ENCODE data around the gene CARD11. TPM values are rescaled to one million over a fixed set of nuclear protein-coding genes. Genes with fewer than 3 reads are reported as not detected.

CARD11 gene
- polyA plus RNA-seq, 4 donors = 0.67 to 5.4 (median 3.2) TPM

DNA sequence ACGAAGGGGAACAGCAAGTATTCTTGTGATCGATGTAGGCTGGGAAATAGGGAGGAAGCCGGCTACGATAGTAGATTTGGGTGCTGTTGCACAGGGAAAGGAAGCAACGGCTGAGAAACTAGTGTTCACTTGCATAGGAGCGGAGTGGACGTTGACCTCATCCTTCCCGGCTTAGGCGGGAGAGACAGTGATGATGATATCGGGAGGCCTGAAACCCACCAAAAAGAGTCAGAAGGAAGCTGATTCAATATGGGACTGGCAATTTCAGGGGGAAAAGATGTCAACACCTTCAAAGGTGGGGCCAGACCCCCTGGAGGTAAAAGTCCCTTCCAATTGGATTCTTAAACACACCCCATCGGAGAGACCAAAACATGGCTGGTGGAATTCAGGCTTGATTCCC is 61.3 kb downstream of the CARD11 start:
- 34 to 73% (median 55%) methylated on average over 11 of the region's 11 CpGs for WGBS, 3 donors
- H3K4me1 ChIP-seq (ENCODE audit: control insufficient read depth in 3 of 3, insufficient read depth in 2 of 3, low read depth in 1 of 3, low read length in 2 of 3) = peaks cover 3 to 8% (median 3%) of the 10 kb centered on the region in 3 donors
- H3K36me3 ChIP-seq (ENCODE audit: control insufficient read depth in 3 of 3, insufficient read depth in 2 of 3, low read depth in 1 of 3, low read length in 3 of 3) = no peaks in the 10 kb centered on the region
- no peaks in the 10 kb centered on the region for H3K27me3 ChIP-seq (ENCODE audit: control insufficient read depth in 3 of 3, insufficient read depth in 3 of 3, low read length in 3 of 3)
- no peak overlapping the region for H3K4me3 ChIP-seq (ENCODE audit: low read depth in 1 of 3, low read length in 3 of 3)
- DNase-seq (peak; percentile 16 to 22), FAIRE-seq (no peak)
- H3K9me3 ChIP-seq (ENCODE audit: control insufficient read depth in 2 of 2, insufficient read depth in 1 of 2, low read depth in 1 of 2, low read length in 1 of 2) = no peaks in the 10 kb centered on the region
- no peak overlapping the region for H3K27ac ChIP-seq (ENCODE audit: low read depth in 1 of 3, low read length in 2 of 3)

DNA sequence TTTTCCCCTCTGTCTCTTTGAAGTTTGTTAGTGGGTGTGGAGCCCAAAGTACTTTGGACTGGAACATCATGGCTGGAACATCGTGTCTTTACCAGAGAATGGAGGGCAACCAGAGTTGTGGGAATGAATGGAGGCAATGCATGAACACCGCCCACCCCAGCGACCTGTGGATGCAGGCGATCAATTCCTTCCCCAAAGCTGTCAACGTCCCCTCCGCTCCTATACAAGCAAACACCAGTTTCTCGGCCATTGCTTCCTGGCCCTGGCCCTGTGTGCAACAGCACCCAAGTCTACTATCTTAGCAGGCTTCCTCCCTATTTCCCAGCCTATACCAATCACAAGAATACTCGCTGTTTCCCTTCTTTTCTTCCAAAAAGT is 62.6 kb downstream of the CARD11 start:
- H3K27me3 ChIP-seq (ENCODE audit: control insufficient read depth in 3 of 3, insufficient read depth in 3 of 3, low read length in 3 of 3) = no peaks in the 10 kb centered on the region
- no peak overlapping the region for H3K4me3 ChIP-seq (ENCODE audit: low read depth in 1 of 3, low read length in 3 of 3)
- H3K4me1 ChIP-seq (ENCODE audit: control insufficient read depth in 3 of 3, insufficient read depth in 2 of 3, low read depth in 1 of 3, low read length in 2 of 3) = peaks cover 3 to 8% (median 3%) of the 10 kb centered on the region in 3 donors
- 84 to 92% (median 87%) methylated on average over 8 of the region's 8 CpGs for WGBS, 3 donors
- no peaks in the 10 kb centered on the region for H3K9me3 ChIP-seq (ENCODE audit: control insufficient read depth in 2 of 2, insufficient read depth in 1 of 2, low read depth in 1 of 2, low read length in 1 of 2)
- FAIRE-seq (no peak), DNase-seq (no peak)
- H3K27ac ChIP-seq (ENCODE audit: low read depth in 1 of 3, low read length in 2 of 3) = no peak overlapping the region
- no peaks in the 10 kb centered on the region for H3K36me3 ChIP-seq (ENCODE audit: control insufficient read depth in 3 of 3, insufficient read depth in 2 of 3, low read depth in 1 of 3, low read length in 3 of 3)

DNA sequence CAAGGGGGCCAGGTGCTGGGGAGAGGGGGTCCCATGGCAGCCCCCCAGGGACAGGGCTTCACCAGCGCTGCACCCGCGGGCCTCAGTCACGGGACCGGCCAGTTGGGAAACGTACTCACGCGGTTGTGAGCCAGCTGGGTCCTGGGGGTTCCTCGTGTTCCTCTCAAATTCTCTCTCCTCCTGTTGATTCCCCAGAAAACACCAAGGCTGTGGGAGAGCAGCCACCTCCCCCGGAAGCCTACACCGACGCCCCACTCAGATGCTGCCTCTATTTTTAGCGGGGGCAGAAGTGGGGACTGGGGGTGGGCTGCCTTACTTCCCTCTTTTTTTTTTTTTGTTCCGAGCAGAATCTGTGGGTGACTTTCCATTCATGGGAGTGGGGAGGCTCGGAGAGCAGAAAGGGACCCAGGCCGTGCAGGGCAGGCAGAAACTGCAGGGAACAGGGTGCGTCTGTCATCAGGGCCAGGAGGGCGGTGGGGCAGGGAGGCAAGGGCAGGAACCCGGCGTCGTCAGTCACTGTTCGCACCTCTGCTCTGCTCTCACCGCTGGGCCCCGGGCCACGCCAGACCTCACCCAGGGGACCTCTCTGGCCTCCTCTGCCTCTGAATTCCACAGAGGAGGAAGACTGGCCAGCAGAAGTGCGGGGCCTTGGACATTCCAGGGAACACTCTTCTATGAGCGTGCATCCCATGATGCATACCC is 63.1 kb downstream of the CARD11 start:
- 72 to 89% (median 81%) methylated on average over 26 to 27 of the region's 27 CpGs for whole genome bisulfite sequencing, 3 donors
- Histone ChIP-seq H3K4me1 (ENCODE audit: control insufficient read depth in 3 of 3, insufficient read depth in 2 of 3, low read depth in 1 of 3, low read length in 2 of 3) (peaks cover 3 to 8% (median 3%) of the 10 kb centered on the region in 3 donors), H3K36me3 (ENCODE audit: control insufficient read depth in 3 of 3, insufficient read depth in 2 of 3, low read depth in 1 of 3, low read length in 3 of 3) (no peaks in the 10 kb centered on the region), H3K27ac (ENCODE audit: low read depth in 1 of 3, low read length in 2 of 3) (no peak overlapping the region), H3K4me3 (ENCODE audit: low read depth in 1 of 3, low read length in 3 of 3) (peak overlapping the region in 1 of 3 donors; percentile 11), H3K9me3 (ENCODE audit: control insufficient read depth in 2 of 2, insufficient read depth in 1 of 2, low read depth in 1 of 2, low read length in 1 of 2) (no peaks in the 10 kb centered on the region), H3K27me3 (ENCODE audit: control insufficient read depth in 3 of 3, insufficient read depth in 3 of 3, low read length in 3 of 3) (no peaks in the 10 kb centered on the region)
- DNase-seq (no peak), FAIRE-seq (no peak)

DNA sequence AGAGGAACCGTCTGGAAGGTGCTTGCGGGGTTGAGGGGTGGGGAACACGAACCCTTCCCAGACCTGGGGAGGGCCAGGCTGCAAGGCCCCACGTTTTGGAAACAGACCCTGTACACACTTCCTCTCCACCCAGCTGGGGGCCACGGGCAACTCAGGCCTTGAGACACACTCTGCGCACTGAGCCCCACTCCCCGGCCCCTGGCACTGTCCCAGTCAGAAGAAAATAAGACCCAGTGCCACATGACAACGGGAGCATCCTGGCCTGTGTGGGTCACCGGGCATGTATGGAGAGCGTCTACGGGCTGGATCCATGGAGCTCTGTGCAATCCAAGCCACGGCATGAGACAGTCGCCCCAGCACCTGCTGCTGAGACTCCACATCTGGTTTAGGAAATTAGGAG is 63.7 kb downstream of the CARD11 start:
- no peak for DNase-seq

DNA sequence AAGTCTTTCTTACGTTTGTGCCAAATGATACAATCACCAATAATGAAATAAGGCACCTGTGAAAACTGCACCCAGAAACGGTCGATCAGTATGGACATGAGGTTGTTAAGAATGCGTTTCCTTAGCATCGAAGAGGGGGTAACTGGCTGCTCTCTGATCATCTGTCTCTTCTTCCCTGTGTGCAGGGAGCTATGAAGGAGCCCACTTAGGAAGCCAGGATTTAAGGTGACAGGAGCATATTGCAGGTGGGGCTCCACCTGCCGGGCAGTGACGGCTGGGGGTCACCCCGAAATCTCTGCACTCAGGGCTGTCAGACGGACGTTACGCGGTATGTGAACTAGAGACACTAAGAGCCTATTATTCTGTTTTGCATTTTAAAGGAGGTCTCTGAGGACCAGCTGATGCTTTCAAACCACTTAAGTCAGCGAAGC is 64.5 kb downstream of the CARD11 start:
- no peak overlapping the region for H3K27ac ChIP-seq (ENCODE audit: low read depth in 1 of 3, low read length in 2 of 3)
- no peak for DNase-seq
- H3K4me1 ChIP-seq (ENCODE audit: control insufficient read depth in 3 of 3, insufficient read depth in 2 of 3, low read depth in 1 of 3, low read length in 2 of 3) = peaks cover 3 to 8% (median 3%) of the 10 kb centered on the region in 3 donors
- no peaks in the 10 kb centered on the region for H3K36me3 ChIP-seq (ENCODE audit: control insufficient read depth in 3 of 3, insufficient read depth in 2 of 3, low read depth in 1 of 3, low read length in 3 of 3)
- no peaks in the 10 kb centered on the region for H3K9me3 ChIP-seq (ENCODE audit: control insufficient read depth in 2 of 2, insufficient read depth in 1 of 2, low read depth in 1 of 2, low read length in 1 of 2)
- 14 to 36% (median 21%) methylated on average over 13 of the region's 13 CpGs for whole genome bisulfite sequencing, 3 donors
- peak overlapping the region in 1 of 3 donors; percentile 16 for H3K4me3 ChIP-seq (ENCODE audit: low read depth in 1 of 3, low read length in 3 of 3)
- no peaks in the 10 kb centered on the region for H3K27me3 ChIP-seq (ENCODE audit: control insufficient read depth in 3 of 3, insufficient read depth in 3 of 3, low read length in 3 of 3)
- no peak for FAIRE-seq

More for the DNA sequence above, 63.7 kb downstream of the CARD11 start:
- Histone ChIP-seq H3K36me3 (ENCODE audit: control insufficient read depth in 3 of 3, insufficient read depth in 2 of 3, low read depth in 1 of 3, low read length in 3 of 3) (no peaks in the 10 kb centered on the region), H3K4me3 (ENCODE audit: low read depth in 1 of 3, low read length in 3 of 3) (peak overlapping the region in 1 of 3 donors; percentile 11), H3K27ac (ENCODE audit: low read depth in 1 of 3, low read length in 2 of 3) (no peak overlapping the region), H3K27me3 (ENCODE audit: control insufficient read depth in 3 of 3, insufficient read depth in 3 of 3, low read length in 3 of 3) (no peaks in the 10 kb centered on the region), H3K9me3 (ENCODE audit: control insufficient read depth in 2 of 2, insufficient read depth in 1 of 2, low read depth in 1 of 2, low read length in 1 of 2) (no peaks in the 10 kb centered on the region), H3K4me1 (ENCODE audit: control insufficient read depth in 3 of 3, insufficient read depth in 2 of 3, low read depth in 1 of 3, low read length in 2 of 3) (peaks cover 3 to 8% (median 3%) of the 10 kb centered on the region in 3 donors)
- WGBS, 3 donors = 76 to 79% (median 77%) methylated on average over 13 of the region's 13 CpGs
- FAIRE-seq = no peak

DNA sequence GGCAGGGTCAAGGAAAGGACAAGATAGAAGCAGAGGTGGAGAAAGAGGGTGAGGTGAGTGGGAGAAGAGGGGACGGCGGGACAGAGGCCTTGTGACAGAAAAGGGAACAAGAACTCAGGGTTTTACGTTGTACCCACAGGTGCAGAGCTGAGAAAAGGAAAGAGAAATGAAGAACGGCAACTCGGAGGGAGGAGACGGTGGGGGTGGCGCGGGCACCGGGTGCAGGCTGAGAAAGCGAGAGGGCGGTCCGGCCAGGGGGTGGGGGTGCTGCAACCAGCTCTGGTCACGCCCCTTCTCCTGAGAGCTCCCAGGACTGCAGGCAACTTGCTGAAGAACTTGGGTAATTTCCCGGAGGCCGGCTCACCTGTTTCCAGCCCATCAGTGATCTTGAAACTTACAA is 65.3 kb downstream of the CARD11 start:
- H3K27ac ChIP-seq (ENCODE audit: low read depth in 1 of 3, low read length in 2 of 3) = peak overlapping the region in 1 of 3 donors; percentile 32
- DNase-seq (peak; percentile 60 to 83), FAIRE-seq (no peak)
- H3K9me3 ChIP-seq (ENCODE audit: control insufficient read depth in 2 of 2, insufficient read depth in 1 of 2, low read depth in 1 of 2, low read length in 1 of 2) = no peaks in the 10 kb centered on the region
- H3K4me1 ChIP-seq (ENCODE audit: control insufficient read depth in 3 of 3, insufficient read depth in 2 of 3, low read depth in 1 of 3, low read length in 2 of 3) = peaks cover 3 to 8% (median 3%) of the 10 kb centered on the region in 3 donors
- H3K27me3 ChIP-seq (ENCODE audit: control insufficient read depth in 3 of 3, insufficient read depth in 3 of 3, low read length in 3 of 3) = no peaks in the 10 kb centered on the region
- H3K36me3 ChIP-seq (ENCODE audit: control insufficient read depth in 3 of 3, insufficient read depth in 2 of 3, low read depth in 1 of 3, low read length in 3 of 3) = no peaks in the 10 kb centered on the region
- 8 to 17% (median 11%) methylated on average over 15 of the region's 15 CpGs for WGBS, 3 donors
- peak overlapping the region in 1 of 3 donors; percentile 16 for H3K4me3 ChIP-seq (ENCODE audit: low read depth in 1 of 3, low read length in 3 of 3)

DNA sequence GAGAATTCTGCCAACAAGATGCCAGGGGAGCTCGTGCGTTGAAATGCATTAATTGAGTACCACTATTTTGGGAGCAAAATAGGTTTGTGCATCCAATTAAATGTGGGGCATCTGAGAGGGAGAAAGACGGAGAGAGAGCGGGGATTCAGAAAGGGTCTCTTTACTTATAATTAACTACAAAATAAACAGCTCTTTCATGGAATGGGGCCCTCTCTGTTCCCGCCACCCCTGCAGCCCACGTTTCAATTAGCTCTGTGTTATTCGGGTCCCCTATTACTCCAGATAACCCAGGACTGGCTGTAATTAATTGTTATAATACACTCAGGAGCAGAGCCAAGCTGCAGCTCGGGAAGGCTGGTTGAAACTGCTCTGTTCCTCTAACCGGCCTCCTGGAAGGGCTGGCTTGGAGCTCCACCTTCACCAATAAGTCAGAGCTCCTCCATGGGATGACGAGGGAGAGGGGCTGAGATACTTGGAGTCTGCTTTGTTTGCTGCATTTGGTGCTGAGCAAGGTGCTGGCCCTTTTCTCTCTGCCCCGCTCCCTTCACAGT is 67.8 kb downstream of the CARD11 start:
- no peaks in the 10 kb centered on the region for H3K9me3 ChIP-seq (ENCODE audit: control insufficient read depth in 2 of 2, insufficient read depth in 1 of 2, low read depth in 1 of 2, low read length in 1 of 2)
- H3K27ac ChIP-seq (ENCODE audit: low read depth in 1 of 3, low read length in 2 of 3) = no peak overlapping the region
- H3K4me1 ChIP-seq (ENCODE audit: control insufficient read depth in 3 of 3, insufficient read depth in 2 of 3, low read depth in 1 of 3, low read length in 2 of 3) = peaks cover 0 to 8% (median 3%) of the 10 kb centered on the region in 3 donors
- no peak overlapping the region for H3K4me3 ChIP-seq (ENCODE audit: low read depth in 1 of 3, low read length in 3 of 3)
- no peaks in the 10 kb centered on the region for H3K27me3 ChIP-seq (ENCODE audit: control insufficient read depth in 3 of 3, insufficient read depth in 3 of 3, low read length in 3 of 3)
- 65 to 73% (median 66%) methylated on average over 11 of the region's 11 CpGs for WGBS, 3 donors
- DNase-seq (no peak), FAIRE-seq (no peak)
- no peaks in the 10 kb centered on the region for H3K36me3 ChIP-seq (ENCODE audit: control insufficient read depth in 3 of 3, insufficient read depth in 2 of 3, low read depth in 1 of 3, low read length in 3 of 3)

DNA sequence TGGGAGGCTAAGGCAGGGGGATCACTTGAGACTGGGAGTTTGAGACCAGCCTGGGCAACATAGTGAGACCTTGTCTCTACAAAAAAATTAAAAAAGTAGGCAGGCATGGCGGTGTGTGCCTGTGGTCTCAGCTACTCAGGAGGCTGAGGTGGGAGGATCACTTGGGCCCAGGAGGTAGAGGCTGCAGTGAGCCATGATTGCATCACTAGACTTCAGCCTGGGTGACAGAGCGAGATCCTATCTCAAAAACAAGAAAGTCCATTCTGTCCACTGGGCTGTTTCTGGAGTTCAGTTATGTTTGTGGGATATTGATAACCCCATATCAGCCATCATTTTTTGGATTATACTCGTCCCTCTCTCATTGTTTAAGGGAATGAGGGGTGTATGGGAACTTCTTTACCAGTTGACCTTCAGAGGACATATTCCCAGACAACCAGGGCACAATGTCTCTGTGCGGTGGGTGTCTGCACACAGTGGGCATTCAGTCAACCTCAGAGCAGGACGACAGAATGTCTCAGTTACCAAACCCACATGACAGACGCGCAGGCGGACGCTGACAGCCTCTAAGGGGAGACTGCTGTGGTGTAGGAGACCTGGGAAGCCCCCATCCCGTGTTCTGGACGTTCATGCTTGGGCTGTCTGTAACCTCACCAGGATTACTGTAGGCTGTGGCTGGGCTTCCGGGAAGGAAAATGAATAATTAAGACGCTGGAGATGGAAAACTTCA is 69.4 kb downstream of the CARD11 start:
- Histone ChIP-seq H3K4me3 (ENCODE audit: low read depth in 1 of 3, low read length in 3 of 3) (no peak overlapping the region), H3K36me3 (ENCODE audit: control insufficient read depth in 3 of 3, insufficient read depth in 2 of 3, low read depth in 1 of 3, low read length in 3 of 3) (no peaks in the 10 kb centered on the region), H3K27me3 (ENCODE audit: control insufficient read depth in 3 of 3, insufficient read depth in 3 of 3, low read length in 3 of 3) (no peaks in the 10 kb centered on the region), H3K9me3 (ENCODE audit: control insufficient read depth in 2 of 2, insufficient read depth in 1 of 2, low read depth in 1 of 2, low read length in 1 of 2) (no peaks in the 10 kb centered on the region), H3K4me1 (ENCODE audit: control insufficient read depth in 3 of 3, insufficient read depth in 2 of 3, low read depth in 1 of 3, low read length in 2 of 3) (peaks cover 0 to under 1% (median 0%) of the 10 kb centered on the region in 3 donors), H3K27ac (ENCODE audit: low read depth in 1 of 3, low read length in 2 of 3) (no peak overlapping the region)
- FAIRE-seq (no peak), DNase-seq (no peak)
- 87 to 90% (median 87%) methylated on average over 13 of the region's 13 CpGs for WGBS, 3 donors

Measured in small intestine (tissue), 7 donors.